ENCODE measurements around the gene MCM6. TPM values are rescaled to one million over a fixed set of nuclear protein-coding genes. Genes with fewer than 3 reads are reported as not detected.

Gene MCM6
- total and polyA plus RNA-seq, 2 experiments from 2014 or later, result 16.4 to 21.4 TPM

GRCh38 chr2:135838502-135838901 is 37.7 kb downstream of the MCM6 start:
- Histone ChIP-seq H3K36me3 (ENCODE audit: low read depth) (no peaks in the 10 kb centered on the region; the same call in 1 of the 2 replicates), H3K9me2 (ENCODE audit: insufficient read depth) (no peaks in the 10 kb centered on the region), H3K4me1 (ENCODE audit: insufficient read depth) (peaks cover 29% of the 10 kb centered on the region), H3K4me2 (ENCODE audit: unreplicated experiment) (no peak overlapping the region), H3K27ac (no peak overlapping the region), H3K9ac (no peak overlapping the region), H3K27me3 (replicated peaks; ENCODE audit: insufficient read depth) (no peaks in the 10 kb centered on the region), H2AFZ (no peak overlapping the region), H3K9me3 (ENCODE audit: low read depth) (no peaks in the 10 kb centered on the region), H4K20me1 (ENCODE audit: insufficient read depth) (no peaks in the 10 kb centered on the region), H3F3A (ENCODE audit: insufficient read depth) (peaks cover 21% of the 10 kb centered on the region), H3K79me2 (ENCODE audit: insufficient read depth) (no peaks in the 10 kb centered on the region), H3K4me3 (no peak overlapping the region)
- no peak for DNase-seq
- no peak for TF ChIP-seq EZH2 (IDR thresholded peaks at IDR 0.05; ENCODE audit: insufficient read depth, poor library complexity, severe bottlenecking)
- no peak for TF ChIP-seq EZH2phosphoT487 (IDR thresholded peaks at IDR 0.05; ENCODE audit: insufficient read depth, low read depth)
- WGBS, 2 experiments (ENCODE audit: low coverage in 1 of 2, low lambda C conversion rate in 2 of 2, missing lambda C conversion rate in 2 of 2), result 63 to 67% methylated on average over 3 of the region's 3 CpGs
- in situ Hi-C loops (cut with MboI), result no loop called here

- 92 to 94% methylated on average over 12 of the region's 12 CpGs for WGBS, 2 experiments (ENCODE audit: low coverage in 1 of 2, low lambda C conversion rate in 2 of 2, missing lambda C conversion rate in 2 of 2)
Measured at GRCh38 chr2:135836596-135837270, 39.5 kb downstream of the MCM6 start, which contains the start of gene LCT. TSS of gene LCT (minus strand) at chr2:135837184. CDS start at chr2:135837169, 15 bp downstream.

GRCh38 chr2:135832891-135833290 is 43.4 kb downstream of the MCM6 start:
- no peak overlapping the region for H3K27ac ChIP-seq
- H3K79me2 ChIP-seq (ENCODE audit: insufficient read depth), result no peaks in the 10 kb centered on the region
- H4K20me1 ChIP-seq (ENCODE audit: insufficient read depth), result no peaks in the 10 kb centered on the region
- no peaks in the 10 kb centered on the region for H3K27me3 ChIP-seq (replicated peaks; ENCODE audit: insufficient read depth)
- no peaks in the 10 kb centered on the region for H3K9me2 ChIP-seq (ENCODE audit: insufficient read depth)
- H3F3A ChIP-seq (ENCODE audit: insufficient read depth), result no peaks in the 10 kb centered on the region
- no peak overlapping the region for H3K4me2 ChIP-seq (ENCODE audit: unreplicated experiment)
- H3K9ac ChIP-seq, result no peak overlapping the region
- in situ Hi-C loops (cut with MboI), result no loop called here
- H3K4me3 ChIP-seq, result no peak overlapping the region
- no peak for TF ChIP-seq EZH2phosphoT487 (IDR thresholded peaks at IDR 0.05; ENCODE audit: insufficient read depth, low read depth)
- no peak for TF ChIP-seq EZH2 (IDR thresholded peaks at IDR 0.05; ENCODE audit: insufficient read depth, poor library complexity, severe bottlenecking)
- H3K9me3 ChIP-seq (ENCODE audit: low read depth), result no peaks in the 10 kb centered on the region
- WGBS, 2 experiments (ENCODE audit: low coverage in 1 of 2, low lambda C conversion rate in 2 of 2, missing lambda C conversion rate in 2 of 2), result 80 to 82% methylated on average over 6 of the region's 6 CpGs
- no peaks in the 10 kb centered on the region for H3K4me1 ChIP-seq (ENCODE audit: insufficient read depth)
- no peak for DNase-seq
- no peaks in the 10 kb centered on the region for H3K36me3 ChIP-seq (ENCODE audit: low read depth)
- H2AFZ ChIP-seq, result no peak overlapping the region

More at GRCh38 chr2:135836596-135837270, 39.5 kb downstream of the MCM6 start, which contains the start of gene LCT:
- Histone ChIP-seq H4K20me1 (ENCODE audit: insufficient read depth) (no peaks in the 10 kb centered on the region), H3K9me2 (ENCODE audit: insufficient read depth) (no peaks in the 10 kb centered on the region), H3F3A (ENCODE audit: insufficient read depth) (peaks cover 21% of the 10 kb centered on the region), H3K27me3 (replicated peaks; ENCODE audit: insufficient read depth) (no peaks in the 10 kb centered on the region), H3K4me1 (ENCODE audit: insufficient read depth) (peaks cover 27% of the 10 kb centered on the region), H2AFZ (no peak within 1 kb of the TSS), H3K4me3 (no peak within 1 kb of the TSS), H3K27ac (no peak within 1 kb of the TSS), H3K9me3 (ENCODE audit: low read depth) (no peaks in the 10 kb centered on the region), H3K36me3 (ENCODE audit: low read depth) (no peaks in the 10 kb centered on the region), H3K79me2 (ENCODE audit: insufficient read depth) (no peaks in the 10 kb centered on the region), H3K9ac (no peak within 1 kb of the TSS), H3K4me2 (ENCODE audit: unreplicated experiment) (no peak within 1 kb of the TSS)
- no peak for TF ChIP-seq EZH2phosphoT487 (IDR thresholded peaks at IDR 0.05; ENCODE audit: insufficient read depth, low read depth)
- TF ChIP-seq EZH2 (IDR thresholded peaks at IDR 0.05; ENCODE audit: insufficient read depth, poor library complexity, severe bottlenecking), result no peak
- DNase-seq, result no peak
- in situ Hi-C loops (cut with MboI), result no loop called here

- WGBS, 2 experiments (ENCODE audit: low coverage in 1 of 2, low lambda C conversion rate in 2 of 2, missing lambda C conversion rate in 2 of 2), result 76 to 79% methylated on average over 14 of the region's 14 CpGs
- H3K4me2 ChIP-seq (ENCODE audit: unreplicated experiment), result no peak overlapping the region
- TF ChIP-seq EZH2 (IDR thresholded peaks at IDR 0.05; ENCODE audit: insufficient read depth, poor library complexity, severe bottlenecking), result no peak
- no peak for TF ChIP-seq EZH2phosphoT487 (IDR thresholded peaks at IDR 0.05; ENCODE audit: insufficient read depth, low read depth)
- no peaks in the 10 kb centered on the region for H3K27me3 ChIP-seq (replicated peaks; ENCODE audit: insufficient read depth)
- no peaks in the 10 kb centered on the region for H3K9me2 ChIP-seq (ENCODE audit: insufficient read depth)
- H2AFZ ChIP-seq, result no peak overlapping the region
- no peaks in the 10 kb centered on the region for H3K4me1 ChIP-seq (ENCODE audit: insufficient read depth)
- no peak for DNase-seq
- H4K20me1 ChIP-seq (ENCODE audit: insufficient read depth), result no peaks in the 10 kb centered on the region
- H3K27ac ChIP-seq, result no peak overlapping the region
- H3F3A ChIP-seq (ENCODE audit: insufficient read depth), result no peaks in the 10 kb centered on the region
- H3K36me3 ChIP-seq (ENCODE audit: low read depth), result no peaks in the 10 kb centered on the region
- no peak overlapping the region for H3K9ac ChIP-seq
- H3K9me3 ChIP-seq (ENCODE audit: low read depth), result no peaks in the 10 kb centered on the region
- in situ Hi-C loops (cut with MboI), result no loop called here
- H3K4me3 ChIP-seq, result no peak overlapping the region
- H3K79me2 ChIP-seq (ENCODE audit: insufficient read depth), result no peaks in the 10 kb centered on the region
Measured at GRCh38 chr2:135831180-135831812, 44.9 kb downstream of the MCM6 start.
